Liver (tissue), 9 donors: Measurements from ENCODE around the gene OR4F15. TPM values are rescaled to one million over a fixed set of nuclear protein-coding genes. Genes with fewer than 3 reads are reported as not detected.

Experiments used
- DNase-seq: peaks from one replicate; pipeline ENCODE4 v3.0.0-alpha.2; 2017; ENCODE audit warnings: low spot score
- H3K27ac ChIP-seq, 2 donors: one replicate each; pipeline ENCODE4 v1.7.0; 2013; ENCODE audit warnings: inconsistent platforms in 2 of 2, low read length in 2 of 2, control low read depth in 1 of 2, low read depth in 1 of 2, mild to moderate bottlenecking in 1 of 2
- H3K27me3 ChIP-seq, 4 donors: one replicate each; pipeline versions ENCODE4 v1.6.1 to v1.7.0; 2013; ENCODE audit warnings: low read length in 3 of 4, inconsistent platforms in 1 of 4, mild to moderate bottlenecking in 1 of 4, moderate library complexity in 1 of 4; ENCODE audit not compliant: control insufficient read depth in 4 of 4, insufficient read depth in 4 of 4
- H3K36me3 ChIP-seq, 4 donors: one replicate each; pipeline versions ENCODE4 v1.6.1 to v1.7.0; 2013; ENCODE audit warnings: low read length in 3 of 4, mild to moderate bottlenecking in 3 of 4, low read depth in 1 of 4, moderate library complexity in 1 of 4; ENCODE audit not compliant: control insufficient read depth in 4 of 4, insufficient read depth in 3 of 4
- H3K4me1 ChIP-seq, 4 donors: one replicate each; pipeline versions ENCODE4 v1.6.1 to v1.7.0; 2013; ENCODE audit warnings: low read length in 3 of 4, mild to moderate bottlenecking in 3 of 4, moderate library complexity in 1 of 4; ENCODE audit not compliant: control insufficient read depth in 4 of 4, insufficient read depth in 4 of 4
- H3K4me3 ChIP-seq, 3 donors: one replicate each; pipeline versions ENCODE4 v1.6.1 to v1.7.0; 2013; ENCODE audit warnings: low read length in 3 of 3, control low read depth in 1 of 3, low read depth in 1 of 3, mild to moderate bottlenecking in 1 of 3
- H3K9ac ChIP-seq, 2 donors: one replicate each; pipeline ENCODE4 v1.7.0; 2013; ENCODE audit warnings: low read length in 2 of 2, mild to moderate bottlenecking in 2 of 2, moderate library complexity in 2 of 2, control low read depth in 1 of 2, low read depth in 1 of 2
- H3K9me3 ChIP-seq, 4 donors: one replicate each; pipeline versions ENCODE4 v1.6.1 to v1.7.0; 2013; ENCODE audit warnings: low read length in 3 of 4; ENCODE audit not compliant: control insufficient read depth in 4 of 4
- ATF3 ChIP-seq: IDR thresholded peaks from 2 replicates; pipeline ENCODE4 v1.6.1; 2016; ENCODE audit warnings: antibody characterized with exemption
- CTCF ChIP-seq: fragments of 150-350 bp; IDR thresholded peaks from 2 replicates; pipeline ENCODE4 v1.5.1; 2017; ENCODE audit warnings: improper control_type of control experiment, low read depth, low read length; ENCODE audit not compliant: missing input control
- EGR1 ChIP-seq, 2 donors: IDR thresholded peaks; 2 replicates each; pipeline ENCODE4 v1.6.1; 2016 to 2018; ENCODE audit warnings: antibody characterized with exemption in 2 of 2, low read depth in 2 of 2
- FOXA1 ChIP-seq: IDR thresholded peaks from 2 replicates; pipeline ENCODE4 v1.6.1; 2016; ENCODE audit warnings: antibody characterized with exemption
- FOXA2 ChIP-seq: IDR thresholded peaks from 2 replicates; pipeline ENCODE4 v1.6.1; 2016; ENCODE audit warnings: antibody characterized with exemption
- GABPA ChIP-seq, 2 donors: IDR thresholded peaks in 1 of 2; conservative IDR thresholded peaks in 1 of 2; 2 replicates each; pipeline ENCODE4 v1.6.1; 2016; ENCODE audit warnings: antibody characterized with exemption in 2 of 2, mild to moderate bottlenecking in 1 of 2, moderate library complexity in 1 of 2
- HNF4A ChIP-seq, 2 donors: conservative IDR thresholded peaks; 2 replicates each; pipeline ENCODE4 v1.6.1; 2016; ENCODE audit warnings: antibody characterized with exemption in 2 of 2, mild to moderate bottlenecking in 2 of 2
- HNF4G ChIP-seq: IDR thresholded peaks from 2 replicates; pipeline ENCODE4 v1.6.1; 2016; ENCODE audit warnings: antibody characterized with exemption
- JUND ChIP-seq, 2 donors: IDR thresholded peaks; 2 replicates each; pipeline ENCODE4 v1.6.1; 2016; ENCODE audit warnings: antibody characterized with exemption in 2 of 2
- NR2F2 ChIP-seq: IDR thresholded peaks from 2 replicates; pipeline ENCODE4 v1.6.1; 2016; ENCODE audit warnings: antibody characterized with exemption
- RAD21 ChIP-seq, 2 donors: IDR thresholded peaks; 2 replicates each; pipeline ENCODE4 v1.6.1; 2016; ENCODE audit warnings: antibody characterized with exemption in 2 of 2, mild to moderate bottlenecking in 2 of 2
- RXRA ChIP-seq, 2 donors: IDR thresholded peaks; 2 replicates each; pipeline ENCODE4 v1.6.1; 2017 to 2018; ENCODE audit warnings: antibody characterized with exemption in 2 of 2, mild to moderate bottlenecking in 1 of 2
- SP1 ChIP-seq: IDR thresholded peaks from 2 replicates; pipeline ENCODE4 v1.6.1; 2018; ENCODE audit warnings: antibody characterized with exemption, mild to moderate bottlenecking
- TAF1 ChIP-seq: conservative IDR thresholded peaks from 2 replicates; pipeline ENCODE4 v1.6.1; 2016; ENCODE audit warnings: antibody characterized with exemption, mild to moderate bottlenecking
- YY1 ChIP-seq: IDR thresholded peaks from 2 replicates; pipeline ENCODE4 v1.6.1; 2016; ENCODE audit warnings: antibody characterized with exemption, mild to moderate bottlenecking
- ZBTB33 ChIP-seq: IDR thresholded peaks from 2 replicates; pipeline ENCODE4 v1.6.1; 2016; ENCODE audit warnings: antibody characterized with exemption
- WGBS: extraction: QIAGEN DNeasy Blood & Tissue Kit; methylation state at CpG from one replicate; pipeline ENCODE4 v1.1.7; 2013; 5-methylcytosine and 5-hydroxymethylcytosine counted together
- polyA plus RNA-seq, 2 donors: library from polyadenylated mRNA; stranded (reverse) in 1 of 2; unstranded in 1 of 2; fragments of 200-250 nt in 1 of 2; fragments of >200 nt in 1 of 2; fragmentation: Nextera tagmentation in 1 of 2; extraction: Ambion mirVana in 1 of 2; gene quantifications; one replicate each; pipeline versions ENCODE4 v1.2.1 to v1.2.3, GENCODE V29; 2013 to 2015
- total RNA-seq, 2 donors: library from RNA; depleted of rRNA; stranded (reverse); fragments of >200 nt; gene quantifications; one replicate each; pipeline ENCODE4 v1.2.3, GENCODE V29; 2014
- TF ChIP-seq, protein P1 (sequence below): IDR thresholded peaks from 2 replicates; pipeline ENCODE4 v1.6.1; 2016; ENCODE audit warnings: antibody characterized with exemption, mild to moderate bottlenecking
- donor health status: healthy.
- donor health status: healthy.
- donor health status: healthy.
- donor health status: healthy.
- donor health status: healthy.

OR4F15 gene
- total and polyA plus RNA-seq, 4 donors = not detected

GRCh38 chr15:101820781-101821180 is 8.8 kb downstream of the OR4F15 start:
- no peaks in the 10 kb centered on the region for H3K36me3 ChIP-seq
- H3K9ac ChIP-seq = no peak overlapping the region
- H3K27me3 ChIP-seq = peaks cover 0 to 4% (median 0%) of the 10 kb centered on the region in 4 donors
- no peak for DNase-seq
- no peaks in the 10 kb centered on the region for H3K4me1 ChIP-seq
- TF ChIP-seq CTCF (no peak), SP1 (no peak), FOXA1 (no peak), ZBTB33 (no peak), FOXA2 (no peak), ATF3 (no peak), RAD21 (IDR thresholded peaks at IDR 0.05) (no peak), RXRA (IDR thresholded peaks at IDR 0.05) (no peak), HNF4G (no peak), EGR1 (IDR thresholded peaks at IDR 0.05; ENCODE audit: low read depth in 2 of 2) (no peak), NR2F2 (no peak), TAF1 (no peak), YY1 (no peak), JUND (IDR thresholded peaks at IDR 0.05) (no peak), HNF4A (conservative IDR thresholded peaks at IDR 0.05) (no peak), GABPA (IDR thresholded peaks at IDR 0.05 in 1 of 2, conservative IDR thresholded peaks at IDR 0.05 in 1 of 2) (no peak)
- TF ChIP-seq, protein P1, sequence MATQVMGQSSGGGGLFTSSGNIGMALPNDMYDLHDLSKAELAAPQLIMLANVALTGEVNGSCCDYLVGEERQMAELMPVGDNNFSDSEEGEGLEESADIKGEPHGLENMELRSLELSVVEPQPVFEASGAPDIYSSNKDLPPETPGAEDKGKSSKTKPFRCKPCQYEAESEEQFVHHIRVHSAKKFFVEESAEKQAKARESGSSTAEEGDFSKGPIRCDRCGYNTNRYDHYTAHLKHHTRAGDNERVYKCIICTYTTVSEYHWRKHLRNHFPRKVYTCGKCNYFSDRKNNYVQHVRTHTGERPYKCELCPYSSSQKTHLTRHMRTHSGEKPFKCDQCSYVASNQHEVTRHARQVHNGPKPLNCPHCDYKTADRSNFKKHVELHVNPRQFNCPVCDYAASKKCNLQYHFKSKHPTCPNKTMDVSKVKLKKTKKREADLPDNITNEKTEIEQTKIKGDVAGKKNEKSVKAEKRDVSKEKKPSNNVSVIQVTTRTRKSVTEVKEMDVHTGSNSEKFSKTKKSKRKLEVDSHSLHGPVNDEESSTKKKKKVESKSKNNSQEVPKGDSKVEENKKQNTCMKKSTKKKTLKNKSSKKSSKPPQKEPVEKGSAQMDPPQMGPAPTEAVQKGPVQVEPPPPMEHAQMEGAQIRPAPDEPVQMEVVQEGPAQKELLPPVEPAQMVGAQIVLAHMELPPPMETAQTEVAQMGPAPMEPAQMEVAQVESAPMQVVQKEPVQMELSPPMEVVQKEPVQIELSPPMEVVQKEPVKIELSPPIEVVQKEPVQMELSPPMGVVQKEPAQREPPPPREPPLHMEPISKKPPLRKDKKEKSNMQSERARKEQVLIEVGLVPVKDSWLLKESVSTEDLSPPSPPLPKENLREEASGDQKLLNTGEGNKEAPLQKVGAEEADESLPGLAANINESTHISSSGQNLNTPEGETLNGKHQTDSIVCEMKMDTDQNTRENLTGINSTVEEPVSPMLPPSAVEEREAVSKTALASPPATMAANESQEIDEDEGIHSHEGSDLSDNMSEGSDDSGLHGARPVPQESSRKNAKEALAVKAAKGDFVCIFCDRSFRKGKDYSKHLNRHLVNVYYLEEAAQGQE = no peak
- H3K4me3 ChIP-seq = no peak overlapping the region
- peaks cover 0 to 3% (median 0%) of the 10 kb centered on the region in 4 donors for H3K9me3 ChIP-seq
- H3K27ac ChIP-seq = no peak overlapping the region
- WGBS = 62% methylated on average over 6 of the region's 6 CpGs

DNA sequence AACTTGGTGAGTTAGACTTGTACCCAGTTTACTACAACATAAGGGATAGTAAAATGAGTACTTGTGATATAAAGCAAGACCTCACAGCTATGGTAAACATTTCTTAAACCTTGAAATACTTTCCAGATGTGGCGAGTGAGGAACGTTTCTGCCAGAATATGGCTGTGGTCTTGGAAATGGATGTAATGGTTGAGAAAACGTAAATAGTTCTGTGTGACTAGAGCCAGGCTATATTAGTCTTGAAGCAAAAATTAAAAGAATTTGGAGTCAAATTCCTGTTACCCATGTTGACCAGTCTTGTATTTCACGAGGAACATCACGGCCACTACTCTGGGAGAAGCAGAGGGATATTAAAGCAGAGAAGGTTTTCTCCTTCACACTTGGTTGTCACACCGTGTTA is 15.3 kb downstream of the OR4F15 start:
- Histone ChIP-seq H3K36me3 (no peaks in the 10 kb centered on the region), H3K9ac (no peak overlapping the region), H3K4me1 (no peaks in the 10 kb centered on the region), H3K27me3 (peaks cover 0 to 11% (median 0%) of the 10 kb centered on the region in 4 donors), H3K9me3 (peaks cover 0 to 3% (median under 1%) of the 10 kb centered on the region in 4 donors), H3K27ac (no peak overlapping the region), H3K4me3 (no peak overlapping the region)
- 70% methylated on average over 6 of the region's 6 CpGs for WGBS
- no peak for TF ChIP-seq GABPA (IDR thresholded peaks at IDR 0.05 in 1 of 2, conservative IDR thresholded peaks at IDR 0.05 in 1 of 2)
- no peak for DNase-seq
